Activated CD4-positive, alpha-beta memory T cell treated with anti-CD3 and anti-CD28 coated beads for 36 hours (primary cell): ENCODE measurements around the gene GNB1L. TPM values are rescaled to one million over a fixed set of nuclear protein-coding genes. Genes with fewer than 3 reads are reported as not detected.

Experiments
- CTCF ChIA-PET: fragments of 350-600 bp; sonication (Branson Sonifier 250); formaldehyde crosslinking; loops from one replicate; lab custom pipeline; 2021; ENCODE audit warnings: antibody characterized with exemption, inconsistent platforms; lab: Charles Lee
- POLR2A ChIA-PET: fragments of 350-600 bp; sonication (Branson Sonifier 250); formaldehyde crosslinking; loops from one replicate; lab custom pipeline; 2021; ENCODE audit warnings: antibody characterized with exemption; lab: Charles Lee
- DNase-seq: peaks from one replicate; pipeline ENCODE4 v3.0.0-alpha.2; 2020
- H3K27ac Mint-ChIP-seq: one replicate; pipeline ENCODE4 v1.8.0; 2021; ENCODE audit warnings: mixed read lengths
- H3K27me3 Mint-ChIP-seq: one replicate; pipeline ENCODE4 v1.8.0; 2021; ENCODE audit warnings: mixed read lengths
- H3K36me3 Mint-ChIP-seq: one replicate; pipeline ENCODE4 v1.8.0; 2021; ENCODE audit warnings: mixed read lengths
- H3K4me1 Mint-ChIP-seq: one replicate; pipeline ENCODE4 v1.8.0; 2021; ENCODE audit warnings: low read depth, mixed read lengths
- H3K4me3 Mint-ChIP-seq: one replicate; pipeline ENCODE4 v1.8.0; 2021; ENCODE audit warnings: mild to moderate bottlenecking, mixed read lengths
- H3K9me3 Mint-ChIP-seq: one replicate; pipeline ENCODE4 v1.8.0; 2021; ENCODE audit warnings: mixed read lengths
- intact Hi-C: fragments of 100-400 bp; cut with micrococcal nuclease; formaldehyde crosslinking; loops from one replicate; pipeline ENCODE4 v1.15.1; 2023
- total RNA-seq, 2 experiments: library from RNA; stranded (reverse); gene quantifications; one replicate each; pipeline ENCODE4 v1.2.3, GENCODE V29; 2021

Gene GNB1L
- total RNA-seq: 10 to 100 TPM; 11.3 to 12.3 TPM

GRCh38 chr22:19854778-19855503, at the start of gene GNB1L, which contains the start of gene RTL10:
TSS of gene GNB1L (minus strand) at chr22:19854874. CDS start at chr22:19821355, 33,519 bp downstream.
TSS of gene RTL10 (minus strand) at chr22:19854874. CDS start at chr22:19852261, 2,613 bp downstream.
- no peaks in the 10 kb centered on the region for H3K9me3 Mint-ChIP-seq
- peaks cover 42% of the 10 kb centered on the region for H3K4me1 Mint-ChIP-seq
- H3K27ac Mint-ChIP-seq: peak within 1 kb of the TSS; percentile 98
- ChIA-PET POLR2A (interaction anchor here (0.9 to 3.2 kb wide), 10 partner anchors 20 to 423 kb away, joined by 3 to 42 read pairs (median 3); partner anchors contain the start of genes CDC45, COMT, MRPL40 and TXNRD2), CTCF (interaction anchor here (0.7 to 2.1 kb wide), 4 partner anchors 55 to 401 kb away, joined by 3 to 9 read pairs (median 3); no protein-coding TSS in a partner anchor)
- DNase-seq: peak; percentile 97
- H3K36me3 Mint-ChIP-seq: peaks cover 12% of the 10 kb centered on the region
- H3K4me3 Mint-ChIP-seq: peak within 1 kb of the TSS; percentile 94
- intact Hi-C loops: loop anchor here (1.0 to 5.0 kb wide), 3 partner anchors 37 to 262 kb away; partner anchors contain the start of genes COMT, TRMT2A and TXNRD2
- no peaks in the 10 kb centered on the region for H3K27me3 Mint-ChIP-seq

- Mint-ChIP-seq H3K36me3 (peaks cover 6% of the 10 kb centered on the region), H3K27me3 (no peaks in the 10 kb centered on the region), H3K27ac (no peak overlapping the region), H3K9me3 (no peaks in the 10 kb centered on the region), H3K4me3 (no peak overlapping the region), H3K4me1 (no peaks in the 10 kb centered on the region)
- CTCF ChIA-PET: interaction anchor here (4.6 kb wide), 1 partner anchor 173 kb away, joined by 19 read pairs; no protein-coding TSS in a partner anchor
- no peak for DNase-seq
- POLR2A ChIA-PET: no interaction called here
- intact Hi-C loops: no loop called here
These were observed 49.6 kb upstream of the GNB1L start for GRCh38 chr22:19904174-19904856.

DNA sequence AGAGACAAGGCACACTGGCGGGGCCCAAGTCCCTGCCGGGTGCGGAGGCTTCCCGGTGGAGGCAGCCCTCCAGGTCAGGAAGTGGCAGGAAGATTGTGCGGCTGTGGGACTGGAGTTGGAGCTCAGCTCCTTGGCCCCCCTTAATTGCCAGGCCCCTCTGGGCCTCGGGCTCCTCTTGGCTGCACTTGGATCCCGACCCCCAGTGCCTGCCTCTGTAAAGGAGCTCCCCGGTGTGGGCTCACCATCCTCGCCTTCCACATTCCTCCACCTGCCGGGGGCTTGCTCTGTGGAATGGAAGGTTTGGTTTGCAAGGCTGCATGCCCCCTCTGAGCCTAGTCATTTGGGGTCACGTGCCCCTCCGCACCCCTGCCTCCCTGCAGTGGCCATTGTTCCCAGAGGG, 48.8 kb upstream of the GNB1L start:
- ChIA-PET CTCF (interaction anchor here (4.6 kb wide), 1 partner anchor 172 kb away, joined by 19 read pairs; no protein-coding TSS in a partner anchor), POLR2A (no interaction called here)
- DNase-seq: no peak
- peaks cover 5% of the 10 kb centered on the region for H3K36me3 Mint-ChIP-seq
- H3K27me3 Mint-ChIP-seq: no peaks in the 10 kb centered on the region
- no peaks in the 10 kb centered on the region for H3K9me3 Mint-ChIP-seq
- no peaks in the 10 kb centered on the region for H3K4me1 Mint-ChIP-seq
- intact Hi-C loops: no loop called here
- H3K4me3 Mint-ChIP-seq: no peak overlapping the region
- no peak overlapping the region for H3K27ac Mint-ChIP-seq

GRCh38 chr22:19903031-19903430, 48.4 kb upstream of the GNB1L start:
- Mint-ChIP-seq H3K9me3 (no peaks in the 10 kb centered on the region), H3K27me3 (no peaks in the 10 kb centered on the region), H3K4me1 (no peaks in the 10 kb centered on the region), H3K27ac (no peak overlapping the region), H3K4me3 (no peak overlapping the region), H3K36me3 (peaks cover 1% of the 10 kb centered on the region)
- CTCF ChIA-PET: interaction anchor here (4.6 kb wide), 1 partner anchor 172 kb away, joined by 19 read pairs; no protein-coding TSS in a partner anchor
- POLR2A ChIA-PET: no interaction called here
- intact Hi-C loops: no loop called here
- no peak for DNase-seq

DNA sequence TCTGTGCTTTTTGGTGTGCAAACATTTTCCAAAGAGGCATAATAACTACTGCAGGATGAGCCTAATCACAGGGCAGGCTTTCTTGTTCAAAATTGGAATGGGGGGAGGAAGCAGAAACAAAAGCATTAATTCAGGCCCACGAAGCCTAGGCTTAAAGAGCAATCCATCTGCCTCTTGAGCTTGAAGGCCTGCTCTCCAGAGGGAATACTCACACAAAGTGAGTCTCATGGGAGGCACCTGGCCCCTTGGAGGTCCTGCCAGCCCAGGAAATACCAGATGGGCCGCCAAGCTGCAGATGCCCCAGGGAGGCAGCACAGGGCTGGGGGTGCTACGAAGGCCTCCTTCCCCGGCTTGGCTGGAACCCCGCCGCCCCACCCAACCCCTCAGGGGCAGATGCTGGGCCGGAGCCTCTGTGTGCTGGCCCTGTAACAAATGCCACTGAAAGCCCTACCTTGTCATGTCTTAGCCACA, 47.6 kb upstream of the GNB1L start:
- Mint-ChIP-seq H3K9me3 (no peaks in the 10 kb centered on the region), H3K27ac (no peak overlapping the region), H3K36me3 (peaks cover 3% of the 10 kb centered on the region), H3K4me3 (no peak overlapping the region), H3K27me3 (no peaks in the 10 kb centered on the region), H3K4me1 (no peaks in the 10 kb centered on the region)
- ChIA-PET POLR2A (no interaction called here), CTCF (interaction anchor here (4.6 kb wide), 1 partner anchor 171 kb away, joined by 19 read pairs; no protein-coding TSS in a partner anchor)
- no peak for DNase-seq
- intact Hi-C loops: no loop called here

DNA sequence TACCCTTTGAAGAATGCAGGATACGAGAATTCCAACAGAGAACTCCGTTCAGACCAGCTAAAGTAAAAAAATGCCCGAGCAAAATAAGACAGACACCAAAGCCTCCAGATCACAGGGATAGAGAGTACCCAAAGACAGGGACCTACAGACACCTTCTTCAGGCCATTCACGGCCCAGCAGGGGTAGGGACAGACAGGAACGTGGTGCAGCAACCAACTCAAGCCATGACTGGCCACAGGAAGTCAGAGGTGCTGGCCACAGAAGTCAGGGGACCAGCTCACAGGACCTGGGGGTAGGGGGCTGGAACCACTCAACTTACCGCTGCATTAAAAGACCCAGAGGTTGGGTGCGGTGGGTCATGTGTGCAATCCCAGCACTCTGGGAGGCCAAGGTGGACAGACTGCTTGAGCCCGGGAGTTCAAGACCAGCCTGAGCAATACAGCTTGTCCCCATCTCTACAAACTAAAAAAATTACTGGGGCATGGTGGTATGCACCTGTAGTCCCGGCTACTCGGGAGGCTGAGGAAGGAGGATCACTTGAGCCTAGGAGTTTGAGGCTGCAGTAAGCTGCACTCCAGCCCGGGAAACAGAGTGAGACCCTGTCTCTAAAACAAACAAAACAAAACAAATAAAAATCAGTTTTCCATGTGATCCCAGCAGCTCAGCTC, 47.0 kb upstream of the GNB1L start:
- Mint-ChIP-seq H3K4me1 (peaks cover 4% of the 10 kb centered on the region), H3K27ac (no peak overlapping the region), H3K27me3 (no peaks in the 10 kb centered on the region), H3K4me3 (no peak overlapping the region), H3K9me3 (no peaks in the 10 kb centered on the region), H3K36me3 (peaks cover 3% of the 10 kb centered on the region)
- intact Hi-C loops: no loop called here
- CTCF ChIA-PET: interaction anchor here (3.7 to 4.6 kb wide), 2 partner anchors 9 to 171 kb away, joined by 13 to 19 read pairs; no protein-coding TSS in a partner anchor
- DNase-seq: no peak
- POLR2A ChIA-PET: no interaction called here

- no peaks in the 10 kb centered on the region for H3K27me3 Mint-ChIP-seq
- H3K36me3 Mint-ChIP-seq: peaks cover 2% of the 10 kb centered on the region
- no peak overlapping the region for H3K27ac Mint-ChIP-seq
- ChIA-PET POLR2A (no interaction called here), CTCF (interaction anchor here (3.7 to 4.6 kb wide), 2 partner anchors 9 to 170 kb away, joined by 13 to 19 read pairs; no protein-coding TSS in a partner anchor)
- no peaks in the 10 kb centered on the region for H3K9me3 Mint-ChIP-seq
- no peak for DNase-seq
- H3K4me3 Mint-ChIP-seq: no peak overlapping the region
- H3K4me1 Mint-ChIP-seq: peaks cover 4% of the 10 kb centered on the region
- intact Hi-C loops: no loop called here
These were observed 46.2 kb upstream of the GNB1L start for GRCh38 chr22:19900707-19901436.

GRCh38 chr22:19898831-19899567, 44.3 kb upstream of the GNB1L start:
- Mint-ChIP-seq H3K27me3 (no peaks in the 10 kb centered on the region), H3K36me3 (peaks cover 2% of the 10 kb centered on the region), H3K4me3 (no peak overlapping the region), H3K9me3 (no peaks in the 10 kb centered on the region), H3K4me1 (peaks cover 6% of the 10 kb centered on the region), H3K27ac (no peak overlapping the region)
- ChIA-PET CTCF (interaction anchor here (1.4 to 3.7 kb wide), 2 partner anchors 11 to 169 kb away, joined by 4 to 13 read pairs; no protein-coding TSS in a partner anchor), POLR2A (interaction anchor here (1.3 kb wide), 1 partner anchor 43 kb away, joined by 3 read pairs; no protein-coding TSS in a partner anchor)
- intact Hi-C loops: no loop called here
- no peak for DNase-seq

- intact Hi-C loops: no loop called here
- ChIA-PET CTCF (interaction anchor here (1.4 to 3.7 kb wide), 2 partner anchors 12 to 168 kb away, joined by 4 to 13 read pairs; no protein-coding TSS in a partner anchor), POLR2A (interaction anchor here (1.3 kb wide), 1 partner anchor 43 kb away, joined by 3 read pairs; no protein-coding TSS in a partner anchor)
These were observed 43.5 kb upstream of the GNB1L start for GRCh38 chr22:19898145-19898544.

DNA sequence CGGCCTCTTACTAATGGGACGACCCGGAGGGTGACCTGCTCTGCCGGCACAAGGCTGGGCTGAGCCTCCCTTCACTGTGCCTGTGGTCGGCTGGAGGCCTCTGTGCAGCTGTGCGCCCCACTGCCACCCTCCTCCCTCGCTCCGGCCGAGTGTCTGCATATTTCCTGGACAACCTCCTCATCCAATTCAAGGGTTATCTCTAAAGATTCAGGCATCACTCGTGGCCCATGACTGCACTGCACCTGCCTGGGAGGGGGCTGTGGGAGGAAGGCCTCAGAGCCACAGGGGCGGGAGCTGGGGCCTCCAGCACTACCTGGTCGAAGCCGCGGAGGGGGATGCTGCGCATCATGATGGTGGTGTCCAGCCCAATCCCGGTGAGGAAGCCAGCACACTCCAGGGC, 43.1 kb upstream of the GNB1L start:
- H3K27me3 Mint-ChIP-seq: no peaks in the 10 kb centered on the region
- H3K9me3 Mint-ChIP-seq: no peaks in the 10 kb centered on the region
- no peak overlapping the region for H3K4me3 Mint-ChIP-seq
- intact Hi-C loops: no loop called here
- DNase-seq: no peak
- peaks cover 2% of the 10 kb centered on the region for H3K36me3 Mint-ChIP-seq
- peaks cover 19% of the 10 kb centered on the region for H3K4me1 Mint-ChIP-seq
- H3K27ac Mint-ChIP-seq: no peak overlapping the region
- POLR2A ChIA-PET: no interaction called here
- CTCF ChIA-PET: interaction anchor here (0.8 to 1.8 kb wide), 2 partner anchors 14 to 167 kb away, joined by 3 to 6 read pairs; no protein-coding TSS in a partner anchor

More at GRCh38 chr22:19898145-19898544, 43.5 kb upstream of the GNB1L start:
- Mint-ChIP-seq H3K36me3 (peaks cover 2% of the 10 kb centered on the region), H3K4me3 (no peak overlapping the region), H3K27ac (no peak overlapping the region), H3K4me1 (peaks cover 15% of the 10 kb centered on the region), H3K27me3 (no peaks in the 10 kb centered on the region), H3K9me3 (no peaks in the 10 kb centered on the region)
- DNase-seq: no peak
